B cell (primary cell): ENCODE data around the gene ATPAF2. TPM values are rescaled to one million over a fixed set of nuclear protein-coding genes. Genes with fewer than 3 reads are reported as not detected.

Source experiments
- ATAC-seq: fragments of 200-7000 bp; cut with Tn5 transposase; one replicate; pipeline ENCODE4 v1.10.0; 2021; ENCODE audit warnings: low read depth, mild to moderate bottlenecking, moderate number of reproducible peaks, moderate library complexity
- CTCF ChIA-PET: fragments of 350-600 bp; sonication (Branson Sonifier 250); formaldehyde crosslinking; loops from one replicate; lab custom pipeline; 2021; ENCODE audit warnings: antibody characterized with exemption, inconsistent platforms; lab: Charles Lee
- POLR2A ChIA-PET: fragments of 350-600 bp; sonication (Branson Sonifier 250); formaldehyde crosslinking; loops from one replicate; lab custom pipeline; 2021; ENCODE audit warnings: antibody characterized with exemption; lab: Charles Lee
- DNase-seq: peaks from one replicate; pipeline ENCODE4 v3.0.0; 2013
- H2AFZ ChIP-seq: 2 replicates; pipeline ENCODE4 v1.6.1; 2012; ENCODE audit warnings: mild to moderate bottlenecking, low read depth, low read length; ENCODE audit not compliant: insufficient read depth, poor library complexity, severe bottlenecking
- H3K27ac ChIP-seq, 2 donors: 1 replicate in 1 of 2; 2 replicates in 1 of 2; pipeline ENCODE4 v1.5.1; 2012 to 2013; ENCODE audit warnings: low read length in 2 of 2, mild to moderate bottlenecking in 2 of 2, moderate library complexity in 1 of 2
- H3K27me3 ChIP-seq, 4 experiments: fragments of 200-600 bp in 1 of 4; sonication (generic) in 1 of 4; replicated peaks in 1 of 4; 1 replicate in 2 of 4; 2 replicates in 2 of 4; pipeline versions ENCODE4 v1.6.1 to v1.7.0; 2013 to 2016; ENCODE audit warnings: low read length in 3 of 4, mild to moderate bottlenecking in 2 of 4, mixed read lengths in 1 of 4, moderate library complexity in 1 of 4; ENCODE audit not compliant: insufficient read depth in 4 of 4, control insufficient read depth in 3 of 4; ENCODE audit errors: control extremely low read depth in 1 of 4
- H3K36me3 ChIP-seq, 2 experiments: replicated peaks in 1 of 2; 1 replicate in 1 of 2; 2 replicates in 1 of 2; pipeline versions ENCODE4 v1.6.1 to v1.7.1; 2013; ENCODE audit warnings: low read length in 1 of 2; ENCODE audit not compliant: insufficient read depth in 2 of 2, control insufficient read depth in 1 of 2; ENCODE audit errors: control extremely low read depth in 1 of 2, extremely low read depth in 1 of 2
- H3K4me1 ChIP-seq, 2 donors: fragments of 200-600 bp in 1 of 2; sonication (generic) in 1 of 2; 1 replicate in 1 of 2; 2 replicates in 1 of 2; pipeline versions ENCODE4 v1.5.1 to v1.6.1; 2013 to 2017; ENCODE audit warnings: low read length in 2 of 2; ENCODE audit not compliant: control insufficient read depth in 2 of 2, insufficient read depth in 2 of 2
- H3K4me2 ChIP-seq: replicated peaks from 2 replicates; pipeline ENCODE3; 2012; ENCODE audit warnings: mild to moderate bottlenecking, low read depth, low read length; ENCODE audit not compliant: poor library complexity, severe bottlenecking
- H3K4me3 ChIP-seq, 5 experiments: fragments of 200-600 bp in 1 of 5; sonication (generic) in 1 of 5; 1 replicate in 3 of 5; 2 replicates in 2 of 5; pipeline versions ENCODE4 v1.5.1 to v1.7.0; 2011 to 2016; ENCODE audit warnings: low read length in 4 of 5, mild to moderate bottlenecking in 4 of 5, low read depth in 2 of 5, control low read depth in 1 of 5, moderate library complexity in 1 of 5; ENCODE audit not compliant: insufficient read depth in 1 of 5; ENCODE audit errors: control extremely low read depth in 1 of 5, extremely low read depth in 1 of 5
- H3K79me2 ChIP-seq: fragments of 200-600 bp; sonication (generic); one replicate; pipeline ENCODE4 v1.6.0; 2016; ENCODE audit warnings: low read length; ENCODE audit not compliant: control insufficient read depth, insufficient read depth
- H3K9ac ChIP-seq: fragments of 200-600 bp; sonication (generic); 2 replicates; pipeline ENCODE4 v1.6.1; 2017; ENCODE audit warnings: mild to moderate bottlenecking, low read length, moderate library complexity
- H3K9me3 ChIP-seq, 3 donors: one replicate each; pipeline versions ENCODE4 v1.6.1 to v1.7.1; 2013; ENCODE audit warnings: low read length in 2 of 3; ENCODE audit not compliant: control insufficient read depth in 2 of 3, insufficient read depth in 1 of 3; ENCODE audit errors: control extremely low read depth in 1 of 3
- H4K20me1 ChIP-seq: 2 replicates; pipeline ENCODE4 v1.6.0; 2012; ENCODE audit warnings: mild to moderate bottlenecking, low read length; ENCODE audit not compliant: insufficient read depth, control insufficient read depth, poor library complexity, severe bottlenecking
- H3K27ac Mint-ChIP-seq: one replicate; pipeline ENCODE4 v1.8.0; 2021; ENCODE audit warnings: mixed read lengths
- H3K27me3 Mint-ChIP-seq: one replicate; pipeline ENCODE4 v1.8.0; 2021; ENCODE audit warnings: mixed read lengths
- H3K4me1 Mint-ChIP-seq: one replicate; pipeline ENCODE4 v1.8.0; 2021; ENCODE audit warnings: mixed read lengths
- H3K4me3 Mint-ChIP-seq: one replicate; pipeline ENCODE4 v1.8.0; 2021; ENCODE audit warnings: mixed read lengths
- H3K9me3 Mint-ChIP-seq: one replicate; pipeline ENCODE4 v1.8.0; 2022; ENCODE audit warnings: mixed read lengths; ENCODE audit not compliant: insufficient read depth
- EZH2 ChIP-seq: IDR thresholded peaks from 2 replicates; pipeline ENCODE4 v1.6.1; 2012; ENCODE audit warnings: borderline replicate concordance, low read depth, mild to moderate bottlenecking, moderate library complexity, low read length; ENCODE audit not compliant: insufficient read depth, poor library complexity, severe bottlenecking
- WGBS: methylation state at CpG from one replicate; pipeline ENCODE4 v1.1.5; 2013; ENCODE audit warnings: missing lambda C conversion rate; ENCODE audit not compliant: insufficient coverage; 5-methylcytosine and 5-hydroxymethylcytosine counted together
- intact Hi-C: fragments of 100-400 bp; cut with micrococcal nuclease; formaldehyde crosslinking; loops from one replicate; pipeline ENCODE4 v1.10.0; 2022
- polyA plus RNA-seq: library from polyadenylated mRNA; depleted of rRNA; stranded (reverse); fragments of >200 nt; gene quantifications from 2 replicates; pipeline ENCODE4 v1.2.3, GENCODE V29; 2012
- total RNA-seq, 2 donors: library from RNA; stranded (reverse); fragments of 120-200 nt in 1 of 2; gene quantifications; 1 replicate in 1 of 2; 2 replicates in 1 of 2; pipeline versions ENCODE4 v1.2.3 to v1.2.4, GENCODE V29; 2013 to 2022
- TF ChIP-seq, protein P1 (sequence below): fragments of 200-600 bp; IDR thresholded peaks from one replicate; pipeline ENCODE4 v1.8.0; 2022; ENCODE audit warnings: antibody characterized with exemption, mild to moderate bottlenecking

Gene ATPAF2
- total and polyA plus RNA-seq, 2 donors (not counting 1 experiment from before 2014, with no cell fraction given): 60.5 to 73.5 TPM

DNA sequence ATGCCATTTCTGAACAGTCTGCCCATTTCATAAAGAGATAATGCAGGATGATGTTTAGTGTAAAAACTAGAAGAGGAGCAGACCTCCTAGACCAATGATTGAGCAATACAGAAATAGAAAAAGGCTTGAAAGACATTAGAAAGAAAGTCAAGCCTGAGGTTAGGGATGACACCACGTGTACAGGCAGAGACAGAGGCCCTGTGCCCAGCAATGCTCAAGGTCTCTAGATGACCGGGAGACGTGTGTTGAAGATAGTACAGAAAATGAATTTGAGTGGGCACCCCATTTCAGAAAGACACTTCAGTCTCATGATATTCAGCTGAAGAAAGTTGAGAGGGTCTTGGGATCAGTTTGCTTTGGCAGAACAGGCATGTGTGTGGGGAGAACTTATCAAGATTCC lies 5.6 kb upstream of the ATPAF2 start:
- Histone ChIP-seq H2AFZ (no peak overlapping the region), H3K4me1 (peaks cover 11 to 19% of the 10 kb centered on the region in 2 donors), H3K79me2 (peaks cover 42% of the 10 kb centered on the region), H3K27ac (no peak overlapping the region), H4K20me1 (peaks cover 19% of the 10 kb centered on the region), H3K9ac (no peak overlapping the region), H3K4me3 (no peak overlapping the region), H3K9me3 (no peaks in the 10 kb centered on the region), H3K4me2 (no peak overlapping the region), H3K27me3 (no peaks in the 10 kb centered on the region), H3K36me3 (peaks cover 0 to 5% of the 10 kb centered on the region in 2 experiments)
- 100% methylated on average over 3 of the region's 3 CpGs for whole genome bisulfite sequencing
- H3K4me3 Mint-ChIP-seq: no peak overlapping the region
- H3K4me1 Mint-ChIP-seq: peaks cover 28% of the 10 kb centered on the region
- no peaks in the 10 kb centered on the region for H3K27me3 Mint-ChIP-seq
- DNase-seq: no peak
- intact Hi-C loops: no loop called here
- CTCF ChIA-PET: no interaction called here
- no peak for ATAC-seq
- no peaks in the 10 kb centered on the region for H3K9me3 Mint-ChIP-seq
- H3K27ac Mint-ChIP-seq: no peak overlapping the region
- POLR2A ChIA-PET: no interaction called here
- TF ChIP-seq, protein P1, sequence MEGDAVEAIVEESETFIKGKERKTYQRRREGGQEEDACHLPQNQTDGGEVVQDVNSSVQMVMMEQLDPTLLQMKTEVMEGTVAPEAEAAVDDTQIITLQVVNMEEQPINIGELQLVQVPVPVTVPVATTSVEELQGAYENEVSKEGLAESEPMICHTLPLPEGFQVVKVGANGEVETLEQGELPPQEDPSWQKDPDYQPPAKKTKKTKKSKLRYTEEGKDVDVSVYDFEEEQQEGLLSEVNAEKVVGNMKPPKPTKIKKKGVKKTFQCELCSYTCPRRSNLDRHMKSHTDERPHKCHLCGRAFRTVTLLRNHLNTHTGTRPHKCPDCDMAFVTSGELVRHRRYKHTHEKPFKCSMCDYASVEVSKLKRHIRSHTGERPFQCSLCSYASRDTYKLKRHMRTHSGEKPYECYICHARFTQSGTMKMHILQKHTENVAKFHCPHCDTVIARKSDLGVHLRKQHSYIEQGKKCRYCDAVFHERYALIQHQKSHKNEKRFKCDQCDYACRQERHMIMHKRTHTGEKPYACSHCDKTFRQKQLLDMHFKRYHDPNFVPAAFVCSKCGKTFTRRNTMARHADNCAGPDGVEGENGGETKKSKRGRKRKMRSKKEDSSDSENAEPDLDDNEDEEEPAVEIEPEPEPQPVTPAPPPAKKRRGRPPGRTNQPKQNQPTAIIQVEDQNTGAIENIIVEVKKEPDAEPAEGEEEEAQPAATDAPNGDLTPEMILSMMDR: no peak
- no peak for TF ChIP-seq EZH2

DNA sequence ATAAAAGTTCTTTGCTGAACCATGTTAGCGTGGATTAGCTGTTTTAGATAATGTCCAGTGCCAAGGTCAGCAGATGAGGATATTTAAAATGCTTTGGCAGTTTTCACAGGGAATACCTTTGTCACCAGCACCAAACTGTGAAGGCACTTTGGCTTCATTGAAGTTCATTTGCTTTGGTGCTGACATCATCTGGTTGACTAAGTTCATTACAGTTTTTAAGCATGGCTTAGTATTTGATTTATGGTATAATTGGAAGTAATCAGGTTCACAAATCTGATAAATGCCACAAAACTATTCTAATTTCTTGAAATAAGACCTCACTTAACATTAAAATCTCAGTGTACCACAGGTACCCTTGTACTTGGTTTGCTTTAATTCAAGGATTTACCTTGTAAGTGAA lies 4.5 kb upstream of the ATPAF2 start:
- H3K4me3 Mint-ChIP-seq: no peak overlapping the region

More for the DNA sequence above, 4.5 kb upstream of the ATPAF2 start:
- intact Hi-C loops: no loop called here
- no peak for TF ChIP-seq EZH2
- TF ChIP-seq, protein P1: peak; percentile 45
- Histone ChIP-seq H3K9me3 (no peaks in the 10 kb centered on the region), H3K4me3 (no peak overlapping the region), H3K27ac (no peak overlapping the region), H3K4me2 (no peak overlapping the region), H2AFZ (no peak overlapping the region), H3K4me1 (peaks cover 11 to 19% of the 10 kb centered on the region in 2 donors), H3K9ac (no peak overlapping the region), H3K27me3 (no peaks in the 10 kb centered on the region), H3K36me3 (peaks cover 0 to 5% of the 10 kb centered on the region in 2 experiments), H4K20me1 (peaks cover 19% of the 10 kb centered on the region), H3K79me2 (peaks cover 46% of the 10 kb centered on the region)
- Mint-ChIP-seq H3K27ac (no peak overlapping the region), H3K27me3 (no peaks in the 10 kb centered on the region), H3K4me1 (peaks cover 34% of the 10 kb centered on the region), H3K9me3 (no peaks in the 10 kb centered on the region)
- ChIA-PET POLR2A (no interaction called here), CTCF (interaction anchor here (0.6 to 0.9 kb wide), 2 partner anchors 8 to 10 kb away, joined by 3 read pairs; no protein-coding TSS in a partner anchor)
- 100% methylated on average over 1 of the region's 1 CpG for WGBS
- DNase-seq (no peak), ATAC-seq (no peak)
